Right lobe of liver (tissue), 6 donors: ENCODE measurements around the gene BAIAP2. TPM values are rescaled to one million over a fixed set of nuclear protein-coding genes. Genes with fewer than 3 reads are reported as not detected.

ENCODE experiments used
- ATAC-seq, 4 donors: fragments of 200-7000 bp; cut with Tn5 transposase; one replicate each; pipeline ENCODE4 v1.9.1; 2020; ENCODE audit warnings: mild to moderate bottlenecking in 4 of 4, moderate library complexity in 4 of 4
- DNase-seq, 3 donors: peaks; one replicate each; pipeline ENCODE4 v3.0.0-alpha.2; 2020
- H3K27ac ChIP-seq, 3 donors: fragments of 200-600 bp; one replicate each; pipeline ENCODE4 v1.8.0; 2022
- H3K27me3 ChIP-seq, 2 donors: fragments of 200-600 bp; one replicate each; pipeline ENCODE4 v1.8.0; 2022
- H3K36me3 ChIP-seq, 4 donors: fragments of 200-600 bp; sonication (generic) in 1 of 4; one replicate each; pipeline versions ENCODE4 v1.5.1 to v1.8.0; 2017 to 2022; ENCODE audit warnings: control low read depth in 1 of 4
- H3K4me1 ChIP-seq, 4 donors: fragments of 200-600 bp; sonication (generic) in 1 of 4; one replicate each; pipeline versions ENCODE4 v1.5.1 to v1.8.0; 2017 to 2022; ENCODE audit warnings: control low read depth in 1 of 4
- H3K4me3 ChIP-seq, 3 donors: fragments of 200-600 bp; one replicate each; pipeline ENCODE4 v1.8.0; 2022
- H3K9me3 ChIP-seq, 4 donors: fragments of 200-600 bp; sonication (generic) in 1 of 4; one replicate each; pipeline versions ENCODE4 v1.5.1 to v1.8.0; 2017 to 2022; ENCODE audit warnings: control low read depth in 1 of 4
- POLR2A ChIP-seq: fragments of 450-650 bp; IDR thresholded peaks from one replicate; pipeline ENCODE4 v1.6.1; 2017; ENCODE audit warnings: antibody characterized with exemption, mild to moderate bottlenecking
- WGBS: methylation state at CpG from one replicate; pipeline ENCODE4 v1.1.6; 2018; ENCODE audit warnings: low coverage, low lambda C conversion rate; ENCODE audit not compliant: insufficient coverage; ENCODE audit errors: missing lambda C conversion rate; 5-methylcytosine and 5-hydroxymethylcytosine counted together
- intact Hi-C, 2 donors: fragments of 100-400 bp; cut with DNase I; formaldehyde crosslinking; loops; one replicate each; pipeline versions ENCODE4 v1.11.2 to v1.14.1; 2022
- total RNA-seq, 6 experiments: library from RNA; depleted of rRNA in 2 of 6; stranded (reverse); fragments of >200 nt in 2 of 6; fragmentation: NEBNext Ultra II Directional in 3 of 6; extraction: Animal tissue kit (Norgen Biotek cat#: 25700) in 3 of 6; gene quantifications; one replicate each; pipeline versions ENCODE4 v1.1.0 to v1.2.4, GENCODE V29; 2016 to 2023
- TF ChIP-seq, protein P1 (sequence below), 4 donors: fragments of 200-600 bp in 3 of 4; fragments of 450-650 bp in 1 of 4; IDR thresholded peaks; one replicate each; pipeline versions ENCODE4 v1.5.1 to v1.8.0; 2016 to 2022; ENCODE audit warnings: antibody characterized with exemption in 4 of 4, mild to moderate bottlenecking in 2 of 4
- donor health status: DM: no; HTN: yes; CAD: no.
- donor health status: DM: no; HTN: no; CAD: no.
- donor health status: DM: no; HTN: no; CAD: no.
- donor health status: DM: no; HTN: yes; CAD: no.
- donor health status: DM: no; HTN: yes; CAD: no.

Gene BAIAP2
- total RNA-seq, 6 experiments from 2014 or later = 46.6 to 139 (median 63.3) TPM

DNA sequence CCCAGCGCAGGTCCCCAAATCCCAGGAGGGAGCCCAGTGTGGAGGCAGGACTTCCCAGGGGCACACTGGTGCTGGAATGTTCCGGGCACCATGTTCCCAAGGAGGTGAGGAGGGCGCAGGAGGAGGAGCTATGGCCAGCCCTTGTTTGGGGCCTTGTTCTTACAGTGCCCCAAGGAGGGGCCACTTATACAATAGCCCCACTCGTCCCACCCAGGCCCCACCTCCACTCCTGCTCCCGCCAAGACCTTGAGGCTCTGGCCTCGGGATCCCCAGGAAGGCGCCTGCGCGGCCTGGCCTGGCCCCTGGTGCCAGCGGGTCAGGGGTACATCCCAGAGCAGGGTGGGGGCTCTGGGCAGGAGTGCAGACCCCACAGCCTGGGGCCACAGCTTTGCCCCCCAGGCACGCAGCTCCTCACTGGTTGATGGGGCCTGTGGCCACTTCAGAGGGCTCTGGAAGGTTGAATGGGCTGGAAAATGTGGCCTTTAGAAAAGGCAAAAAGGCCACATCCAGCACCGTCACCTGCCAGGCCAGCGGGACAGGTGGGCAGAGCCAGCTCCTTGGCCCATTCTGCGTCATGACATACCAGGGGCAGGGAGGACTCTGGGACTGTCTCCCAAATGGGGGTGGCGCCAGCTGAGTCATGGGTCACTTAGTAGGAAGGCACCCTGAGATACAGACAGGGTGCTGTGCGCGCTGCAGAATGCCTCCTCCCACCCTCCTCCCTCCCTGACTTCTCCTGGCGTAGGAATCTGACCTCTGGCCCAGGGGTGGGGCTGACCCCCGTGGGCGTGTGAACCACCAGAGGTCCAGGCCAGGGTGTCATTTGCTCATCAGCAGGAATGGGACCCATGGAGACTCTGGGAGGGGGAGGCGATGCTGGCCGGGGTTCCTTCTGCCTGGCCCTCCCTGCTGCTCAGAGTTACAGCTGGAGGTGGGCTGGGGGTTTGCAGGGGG lies 98.1 kb downstream of the BAIAP2 start:
- TF ChIP-seq, protein P1, sequence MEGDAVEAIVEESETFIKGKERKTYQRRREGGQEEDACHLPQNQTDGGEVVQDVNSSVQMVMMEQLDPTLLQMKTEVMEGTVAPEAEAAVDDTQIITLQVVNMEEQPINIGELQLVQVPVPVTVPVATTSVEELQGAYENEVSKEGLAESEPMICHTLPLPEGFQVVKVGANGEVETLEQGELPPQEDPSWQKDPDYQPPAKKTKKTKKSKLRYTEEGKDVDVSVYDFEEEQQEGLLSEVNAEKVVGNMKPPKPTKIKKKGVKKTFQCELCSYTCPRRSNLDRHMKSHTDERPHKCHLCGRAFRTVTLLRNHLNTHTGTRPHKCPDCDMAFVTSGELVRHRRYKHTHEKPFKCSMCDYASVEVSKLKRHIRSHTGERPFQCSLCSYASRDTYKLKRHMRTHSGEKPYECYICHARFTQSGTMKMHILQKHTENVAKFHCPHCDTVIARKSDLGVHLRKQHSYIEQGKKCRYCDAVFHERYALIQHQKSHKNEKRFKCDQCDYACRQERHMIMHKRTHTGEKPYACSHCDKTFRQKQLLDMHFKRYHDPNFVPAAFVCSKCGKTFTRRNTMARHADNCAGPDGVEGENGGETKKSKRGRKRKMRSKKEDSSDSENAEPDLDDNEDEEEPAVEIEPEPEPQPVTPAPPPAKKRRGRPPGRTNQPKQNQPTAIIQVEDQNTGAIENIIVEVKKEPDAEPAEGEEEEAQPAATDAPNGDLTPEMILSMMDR (IDR thresholded peaks at IDR 0.05) = no peak
- no peak for TF ChIP-seq POLR2A
- Histone ChIP-seq H3K27ac (no peak overlapping the region), H3K9me3 (no peaks in the 10 kb centered on the region), H3K27me3 (no peaks in the 10 kb centered on the region), H3K36me3 (no peaks in the 10 kb centered on the region), H3K4me3 (no peak overlapping the region), H3K4me1 (no peaks in the 10 kb centered on the region)
- intact Hi-C loops = no loop called here
- peak; percentile 6 to 83 (median 23) for ATAC-seq
- 54% methylated on average over 5 of the region's 22 CpGs for WGBS
- DNase-seq = peak in 1 of 3 donors; percentile 59

DNA sequence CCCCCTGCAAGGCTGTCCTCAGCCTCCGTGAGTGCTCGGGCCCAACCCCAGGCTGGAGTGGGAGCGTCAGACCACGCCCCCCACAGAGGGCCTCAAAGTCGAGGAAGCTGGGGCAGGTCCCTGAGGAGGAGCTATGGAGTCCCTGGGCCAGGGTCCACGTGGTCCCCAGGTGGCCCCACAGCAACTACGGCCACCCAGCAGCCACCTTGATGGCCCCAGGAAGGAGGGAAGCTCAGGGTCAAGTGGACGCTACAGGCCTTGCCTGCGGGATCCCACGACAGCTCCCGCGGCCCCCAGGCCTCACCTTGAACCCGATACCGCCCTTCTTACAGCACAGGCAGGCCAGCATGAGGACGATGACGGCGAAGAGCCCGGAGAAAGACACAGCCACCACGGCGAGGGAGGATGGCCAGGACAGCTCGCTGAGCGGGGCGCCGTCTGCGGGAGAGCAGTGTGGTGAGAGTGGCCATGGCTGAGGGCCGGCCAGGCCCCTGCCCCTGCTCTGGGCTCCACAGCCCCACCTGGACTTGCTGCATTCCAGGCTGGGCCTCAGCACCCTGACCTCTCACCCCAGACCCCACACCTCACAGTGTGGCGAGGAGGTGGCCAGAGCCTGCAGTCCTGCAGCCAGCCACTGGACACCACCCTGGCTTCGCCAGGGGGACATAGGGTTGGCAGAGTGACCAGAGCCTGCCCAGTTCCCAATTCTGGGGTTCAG lies 99.3 kb downstream of the BAIAP2 start:
- Histone ChIP-seq H3K27me3 (no peaks in the 10 kb centered on the region), H3K36me3 (no peaks in the 10 kb centered on the region), H3K27ac (no peak overlapping the region), H3K4me3 (no peak overlapping the region), H3K4me1 (no peaks in the 10 kb centered on the region), H3K9me3 (no peaks in the 10 kb centered on the region)
- ATAC-seq = no peak
- intact Hi-C loops = no loop called here
- no peak for DNase-seq
- no peak for TF ChIP-seq POLR2A
- TF ChIP-seq, protein P1 (IDR thresholded peaks at IDR 0.05) = no peak
- WGBS = no CpG with 5 or more reads among the region's 28 CpGs

DNA sequence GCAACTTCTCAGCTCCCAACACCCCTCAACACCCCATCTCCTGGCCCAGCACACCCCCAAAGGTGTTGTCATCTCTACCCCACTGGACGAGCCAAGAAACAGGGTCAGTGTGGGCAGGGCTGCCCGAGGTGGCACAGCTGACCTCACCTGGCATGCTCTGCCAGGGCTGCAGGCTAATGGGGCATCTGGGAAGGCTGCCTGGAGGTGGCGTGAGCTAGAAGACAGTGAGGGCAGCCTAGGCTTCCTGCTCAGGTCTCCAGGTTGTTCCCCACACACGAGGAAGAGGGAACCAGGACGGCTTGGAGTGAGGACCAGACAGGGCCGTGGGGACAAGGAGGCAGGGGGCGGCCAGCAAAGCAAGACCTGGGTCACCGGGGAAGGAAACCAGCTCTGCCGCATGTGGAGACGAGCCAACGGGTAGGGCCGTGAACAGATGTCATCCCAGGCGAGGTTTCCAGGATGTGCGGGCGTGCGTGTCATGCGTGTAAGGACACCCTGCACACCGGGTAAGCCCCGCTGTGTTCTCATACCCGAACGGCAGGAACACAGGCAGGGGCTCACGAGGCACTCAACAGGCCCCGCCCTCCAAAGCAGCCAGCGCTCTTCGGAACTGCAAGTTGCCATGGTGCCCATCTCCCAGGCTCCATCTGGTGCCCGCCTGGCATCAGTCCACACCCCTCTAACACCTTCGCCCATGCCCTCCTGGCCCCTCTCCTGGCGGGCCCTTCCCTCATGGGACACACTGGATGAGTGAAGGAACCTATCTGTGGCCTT lies 100.7 kb downstream of the BAIAP2 start:
- ATAC-seq (no peak), DNase-seq (no peak)
- intact Hi-C loops = no loop called here
- TF ChIP-seq, protein P1 (IDR thresholded peaks at IDR 0.05) = no peak
- no peak for TF ChIP-seq POLR2A
- 78% methylated on average over 9 of the region's 28 CpGs for WGBS
- Histone ChIP-seq H3K27me3 (no peaks in the 10 kb centered on the region), H3K36me3 (no peaks in the 10 kb centered on the region), H3K27ac (no peak overlapping the region), H3K4me1 (no peaks in the 10 kb centered on the region), H3K9me3 (no peaks in the 10 kb centered on the region), H3K4me3 (no peak overlapping the region)

DNA sequence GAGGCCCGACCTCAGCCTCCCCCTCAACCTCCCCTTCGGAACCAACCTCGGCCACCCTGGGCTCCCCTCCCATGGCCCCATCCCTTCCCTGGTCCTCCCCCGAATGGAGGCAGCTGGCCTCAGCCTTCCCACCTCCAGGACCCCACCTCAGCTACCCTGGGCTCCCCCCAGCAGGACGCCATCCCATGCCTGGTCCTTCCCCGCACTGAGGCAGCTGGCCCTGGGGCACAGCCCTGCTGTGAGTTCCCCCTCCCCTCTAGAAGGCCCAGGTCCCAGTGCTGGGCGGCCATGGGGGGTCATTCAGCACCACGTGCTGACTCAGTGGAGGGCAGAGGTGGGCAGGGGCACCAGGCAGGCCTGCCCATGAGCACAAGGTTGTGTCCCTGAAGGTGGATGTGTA lies 101.4 kb downstream of the BAIAP2 start:
- Histone ChIP-seq H3K4me1 (no peaks in the 10 kb centered on the region), H3K27me3 (no peaks in the 10 kb centered on the region), H3K9me3 (no peaks in the 10 kb centered on the region), H3K27ac (no peak overlapping the region), H3K4me3 (no peak overlapping the region), H3K36me3 (no peaks in the 10 kb centered on the region)
- TF ChIP-seq, protein P1 (IDR thresholded peaks at IDR 0.05) = no peak
- no peak for TF ChIP-seq POLR2A
- ATAC-seq = no peak
- 81% methylated on average over 5 of the region's 8 CpGs for WGBS
- DNase-seq = no peak
- intact Hi-C loops = no loop called here
